H1 (cell line): ENCODE data around the gene EML4. TPM values are rescaled to one million over a fixed set of nuclear protein-coding genes. Genes with fewer than 3 reads are reported as not detected.

ENCODE experiments used
- CTCF ChIA-PET: fragments of 300-600 bp; sonication (Branson Sonifier 250); formaldehyde crosslinking; loops from one replicate; lab custom pipeline; 2021; ENCODE audit not compliant: partially characterized antibody; lab: Charles Lee
- POLR2A ChIA-PET: fragments of 300-600 bp; sonication (Branson Sonifier 250); formaldehyde crosslinking; loops from one replicate; lab custom pipeline; 2021; ENCODE audit warnings: inconsistent platforms; ENCODE audit not compliant: partially characterized antibody; lab: Charles Lee
- DNase-seq, 2 experiments: peaks; one replicate each; pipeline versions ENCODE4 v3.0.0 to v3.0.0-alpha.2; 2010 to 2022; ENCODE audit warnings: low spot score in 2 of 2, low read depth in 1 of 2, mixed read lengths in 1 of 2
- FAIRE-seq: peaks from 2 replicates; lab custom pipeline; 2011; peaks lifted over from hg19 to GRCh38; lab: Jason Lieb, UNC
- H2AFZ ChIP-seq: 2 replicates; pipeline ENCODE4 v1.8.1; 2012; ENCODE audit warnings: low read length, inconsistent platforms
- H2AK5ac ChIP-seq: 2 replicates; pipeline ENCODE4 v1.6.1; 2013; ENCODE audit warnings: low read depth, low read length
- H2BK120ac ChIP-seq: replicated peaks from 2 replicates; pipeline ENCODE3; 2013; ENCODE audit warnings: low read depth, low read length, inconsistent platforms
- H2BK12ac ChIP-seq: 2 replicates; pipeline ENCODE4 v1.6.1; 2013; ENCODE audit warnings: low read depth, low read length
- H2BK15ac ChIP-seq: 2 replicates; pipeline ENCODE4 v1.6.1; 2013; ENCODE audit warnings: low read length
- H2BK20ac ChIP-seq: 2 replicates; pipeline ENCODE4 v1.6.1; 2013; ENCODE audit warnings: low read length
- H2BK5ac ChIP-seq: 2 replicates; pipeline ENCODE4 v1.6.1; 2013; ENCODE audit warnings: low read depth, low read length
- H3K14ac ChIP-seq: 2 replicates; pipeline ENCODE4 v1.6.1; 2013; ENCODE audit warnings: inconsistent platforms; ENCODE audit not compliant: insufficient read length
- H3K18ac ChIP-seq: 2 replicates; pipeline ENCODE4 v1.6.1; 2013; ENCODE audit warnings: low read length; ENCODE audit errors: extremely low read depth
- H3K23ac ChIP-seq: 2 replicates; pipeline ENCODE4 v1.6.1; 2013; ENCODE audit warnings: inconsistent platforms; ENCODE audit not compliant: insufficient read length
- H3K23me2 ChIP-seq: 2 replicates; pipeline ENCODE4 v1.6.1; 2013; ENCODE audit warnings: low read depth, low read length
- H3K27ac ChIP-seq: 2 replicates; pipeline ENCODE4 v1.6.1; 2011; ENCODE audit warnings: low read depth, low read length, inconsistent platforms
- H3K27me3 ChIP-seq, 4 experiments: replicated peaks in 1 of 4; 1 replicate in 1 of 4; 2 replicates in 3 of 4; pipeline versions ENCODE4 v1.6.1 to v1.8.1; 2011 to 2013; ENCODE audit warnings: low read length in 3 of 4, mild to moderate bottlenecking in 3 of 4, inconsistent platforms in 2 of 4, mixed read lengths in 2 of 4, moderate library complexity in 1 of 4; ENCODE audit not compliant: control insufficient read depth in 3 of 4, insufficient read depth in 3 of 4; ENCODE audit errors: extremely low read depth in 1 of 4
- H3K36me3 ChIP-seq, 4 experiments: 2 replicates each; pipeline versions ENCODE4 v1.6.1 to v1.8.1; 2011 to 2013; ENCODE audit warnings: mild to moderate bottlenecking in 4 of 4, low read length in 3 of 4, moderate library complexity in 2 of 4, control low read depth in 1 of 4, inconsistent platforms in 1 of 4; ENCODE audit not compliant: insufficient read depth in 4 of 4, control insufficient read depth in 2 of 4
- H3K4ac ChIP-seq: replicated peaks from 2 replicates; pipeline ENCODE3; 2013; ENCODE audit warnings: low read length, low read depth, mixed read lengths, inconsistent platforms; ENCODE audit not compliant: insufficient read length
- H3K4me1 ChIP-seq, 4 experiments: replicated peaks in 1 of 4; 1 replicate in 1 of 4; 2 replicates in 3 of 4; pipeline versions ENCODE4 v1.6.1 to v1.8.1; 2011 to 2013; ENCODE audit warnings: low read length in 3 of 4, inconsistent platforms in 2 of 4, mixed read lengths in 1 of 4; ENCODE audit not compliant: insufficient read depth in 4 of 4, control insufficient read depth in 3 of 4
- H3K4me2 ChIP-seq, 2 experiments: 2 replicates each; pipeline versions ENCODE4 v1.6.1 to v1.8.1; 2011 to 2013; ENCODE audit warnings: low read depth in 2 of 2, low read length in 2 of 2, control low read depth in 1 of 2, inconsistent platforms in 1 of 2, mild to moderate bottlenecking in 1 of 2; ENCODE audit not compliant: insufficient read depth in 1 of 2
- H3K4me3 ChIP-seq, 4 experiments: fragments of 200-600, 300-600 bp in 1 of 4; sonication (generic), shearing (Covaris generic), sonication (Bioruptor Twin) in 1 of 4; 2 replicates each; pipeline versions ENCODE4 v1.5.1 to v1.8.1; 2011 to 2016; ENCODE audit warnings: low read length in 4 of 4, low read depth in 3 of 4, control low read depth in 2 of 4, inconsistent platforms in 2 of 4, mild to moderate bottlenecking in 2 of 4, mixed read lengths in 1 of 4, moderate library complexity in 1 of 4; ENCODE audit not compliant: insufficient read depth in 2 of 4; ENCODE audit errors: extremely low read depth in 1 of 4
- H3K56ac ChIP-seq: replicated peaks from 2 replicates; pipeline ENCODE3; 2013; ENCODE audit warnings: low read depth, mild to moderate bottlenecking, mixed read lengths, low read length, inconsistent platforms; ENCODE audit not compliant: insufficient read length
- H3K79me1 ChIP-seq: 2 replicates; pipeline ENCODE4 v1.6.1; 2013; ENCODE audit warnings: low read depth, low read length, control low read depth
- H3K79me2 ChIP-seq, 2 experiments: 2 replicates each; pipeline versions ENCODE4 v1.6.1 to v1.8.1; 2012 to 2013; ENCODE audit warnings: low read length in 2 of 2, mild to moderate bottlenecking in 2 of 2, inconsistent platforms in 1 of 2; ENCODE audit not compliant: insufficient read depth in 2 of 2, control insufficient read depth in 1 of 2
- H3K9ac ChIP-seq, 4 experiments: replicated peaks in 1 of 4; 1 replicate in 1 of 4; 2 replicates in 3 of 4; pipeline versions ENCODE4 v1.6.1 to v1.8.1; 2011 to 2013; ENCODE audit warnings: low read depth in 3 of 4, low read length in 3 of 4, control low read depth in 2 of 4, mild to moderate bottlenecking in 2 of 4, moderate library complexity in 2 of 4, inconsistent platforms in 1 of 4; ENCODE audit errors: extremely low read depth in 1 of 4
- H3K9me3 ChIP-seq, 2 experiments: 2 replicates each; pipeline versions ENCODE4 v1.6.1 to v1.8.1; 2012 to 2013; ENCODE audit warnings: mild to moderate bottlenecking in 2 of 2, moderate library complexity in 2 of 2, control low read depth in 1 of 2, inconsistent platforms in 1 of 2, low read depth in 1 of 2, low read length in 1 of 2, mixed read lengths in 1 of 2; ENCODE audit not compliant: insufficient read depth in 2 of 2
- H4K20me1 ChIP-seq, 2 experiments: replicated peaks in 1 of 2; 2 replicates each; pipeline versions ENCODE3 to v1.8.1; 2011 to 2013; ENCODE audit warnings: inconsistent platforms in 2 of 2, low read length in 2 of 2, mild to moderate bottlenecking in 1 of 2; ENCODE audit not compliant: insufficient read depth in 2 of 2, control insufficient read depth in 1 of 2
- H4K5ac ChIP-seq: 2 replicates; pipeline ENCODE4 v1.6.1; 2013; ENCODE audit warnings: low read length, low read depth, mixed read lengths, inconsistent platforms; ENCODE audit not compliant: insufficient read length
- H4K8ac ChIP-seq: 2 replicates; pipeline ENCODE4 v1.8.0; 2013; ENCODE audit warnings: mild to moderate bottlenecking, moderate library complexity, low read length, inconsistent platforms; ENCODE audit not compliant: insufficient read depth; ENCODE audit errors: extremely low read depth
- H4K91ac ChIP-seq: replicated peaks from 2 replicates; pipeline ENCODE3; 2013; ENCODE audit warnings: low read length, mixed read lengths, inconsistent platforms; ENCODE audit not compliant: insufficient read length
- ASH2L ChIP-seq: fragments of 200-600, 300-600 bp; sonication (generic); IDR thresholded peaks from one replicate; pipeline ENCODE4 v1.7.1; 2017; ENCODE audit warnings: low read length
- ATF3 ChIP-seq: IDR thresholded peaks from 2 replicates; pipeline ENCODE4 v1.6.1; 2011; ENCODE audit warnings: low read depth, mild to moderate bottlenecking, low read length; ENCODE audit not compliant: insufficient read depth
- CTBP2 ChIP-seq: IDR thresholded peaks from 2 replicates; pipeline ENCODE4 v1.7.0; 2011; ENCODE audit warnings: borderline replicate concordance, mild to moderate bottlenecking, moderate library complexity, mixed read lengths, low read length; ENCODE audit not compliant: insufficient read depth, insufficient read length
- HDAC6 ChIP-seq: IDR thresholded peaks from one replicate; pipeline ENCODE4 v1.7.1; 2012; ENCODE audit warnings: low read depth, mild to moderate bottlenecking, inconsistent platforms, low read length, moderate library complexity
- POU5F1 ChIP-seq: IDR thresholded peaks from 2 replicates; pipeline ENCODE4 v1.6.1; 2011; ENCODE audit warnings: low read depth, mild to moderate bottlenecking, low read length, moderate library complexity
- RAD21 ChIP-seq, 2 experiments: IDR thresholded peaks in 1 of 2; conservative IDR thresholded peaks in 1 of 2; 2 replicates each; pipeline ENCODE4 v1.6.1; 2011; ENCODE audit warnings: low read depth in 2 of 2, low read length in 2 of 2, improper control_type of control experiment in 1 of 2, inconsistent platforms in 1 of 2, mild to moderate bottlenecking in 1 of 2, moderate library complexity in 1 of 2
- RFX5 ChIP-seq: IDR thresholded peaks from 2 replicates; pipeline ENCODE4 v1.6.1; 2011; ENCODE audit warnings: low read depth, low read length, improper control_type of control experiment, borderline replicate concordance
- RNF2 ChIP-seq: fragments of 200-900, 300-1000 bp; sonication (generic); IDR thresholded peaks from 2 replicates; pipeline ENCODE4 v1.7.1; 2016; ENCODE audit warnings: borderline replicate concordance, low read depth, mild to moderate bottlenecking, antibody characterized with exemption, low read length; ENCODE audit not compliant: poor library complexity, severe bottlenecking; ENCODE audit errors: missing control alignments
- RXRA ChIP-seq: IDR thresholded peaks from 2 replicates; pipeline ENCODE4 v1.6.1; 2011; ENCODE audit warnings: low read depth, mild to moderate bottlenecking, low read length, moderate library complexity; ENCODE audit not compliant: insufficient read depth
- SIN3A ChIP-seq, 2 experiments: IDR thresholded peaks in 1 of 2; conservative IDR thresholded peaks in 1 of 2; 2 replicates each; pipeline ENCODE4 v1.6.1; 2011 to 2012; ENCODE audit warnings: low read length in 2 of 2, improper control_type of control experiment in 1 of 2, low read depth in 1 of 2, mild to moderate bottlenecking in 1 of 2
- WGBS, 2 experiments: shearing (Covaris generic) in 1 of 2; methylation state at CpG; one replicate each; pipeline versions ENCODE4 v1.1.6 to v1.1.7; 2013 to 2015; ENCODE audit warnings: low lambda C conversion rate in 2 of 2, mixed read lengths in 2 of 2, inconsistent platforms in 1 of 2, low coverage in 1 of 2, missing lambda C conversion rate in 1 of 2; ENCODE audit not compliant: insufficient replicate concordance in 2 of 2, insufficient coverage in 1 of 2, insufficient read length in 1 of 2; ENCODE audit errors: extremely low coverage in 1 of 2, missing lambda C conversion rate in 1 of 2; 5-methylcytosine and 5-hydroxymethylcytosine counted together
- polyA plus RNA-seq, 7 experiments: library from polyadenylated mRNA; depleted of rRNA in 3 of 7; stranded (reverse) in 5 of 7; unstranded in 2 of 7; fragments of >200 nt in 5 of 7; fragments of 200-250 nt in 2 of 7; gene quantifications; 1 replicate in 5 of 7; 2 replicates in 1 of 7; 4 replicates in 1 of 7; pipeline versions ENCODE4 v1.2.1 to v1.2.3, GENCODE V29; 2011 to 2013; ENCODE audit warnings: missing spikeins in 2 of 7, mixed read lengths in 2 of 7
- total RNA-seq: library from RNA; stranded (reverse); fragmentation: NEBNext Ultra II Directional; extraction: Animal tissue kit (Norgen Biotek cat#: 25700); gene quantifications from 2 replicates; pipeline ENCODE4 v1.2.1, GENCODE V29; 2021
- TF ChIP-seq, protein P1 (sequence below): IDR thresholded peaks from 2 replicates; pipeline ENCODE4 v1.6.1; 2012; ENCODE audit warnings: inconsistent platforms

Gene EML4
- total and polyA plus RNA-seq, 2 of the 8 experiments (the other 6 are each of a cell fraction or from before 2014, with no cell fraction given) = 50.1 to 104 TPM

DNA sequence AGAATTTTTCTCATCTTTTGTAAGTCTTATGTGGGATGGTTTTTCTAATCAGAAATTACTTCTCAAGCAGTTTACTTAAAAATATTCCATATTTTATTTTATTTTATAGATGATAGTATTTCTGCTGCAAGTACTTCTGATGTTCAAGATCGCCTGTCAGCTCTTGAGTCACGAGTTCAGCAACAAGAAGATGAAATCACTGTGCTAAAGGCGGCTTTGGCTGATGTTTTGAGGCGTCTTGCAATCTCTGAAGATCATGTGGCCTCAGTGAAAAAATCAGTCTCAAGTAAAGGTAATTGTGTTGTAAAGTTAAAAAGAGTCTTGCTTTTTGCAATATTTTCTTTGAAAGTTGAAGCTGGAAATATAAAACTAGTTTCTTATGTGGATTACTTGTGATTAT, 76.2 kb downstream of the EML4 start:
- Histone ChIP-seq H3K79me1 (peaks cover 3% of the 10 kb centered on the region; the same call in 1 of the 2 replicates), H2AK5ac (no peak overlapping the region), H3K14ac (no peak overlapping the region), H4K91ac (no peak overlapping the region), H2AFZ (no peak overlapping the region), H4K5ac (no peak overlapping the region), H3K4me2 (no peak overlapping the region), H3K9me3 (no peaks in the 10 kb centered on the region; a peak in 1 of 4 replicates), H2BK15ac (no peak overlapping the region), H4K8ac (no peak overlapping the region), H2BK120ac (no peak overlapping the region), H3K79me2 (peaks cover 0 to 35% of the 10 kb centered on the region in 2 experiments; a peak in 2 of 4 replicates), H3K18ac (no peak overlapping the region), H3K23ac (no peak overlapping the region), H3K4me3 (no peak overlapping the region), H3K56ac (no peak overlapping the region), H2BK20ac (no peak overlapping the region), H3K27me3 (no peaks in the 10 kb centered on the region), H3K4ac (no peak overlapping the region), H3K4me1 (no peaks in the 10 kb centered on the region), H3K23me2 (no peaks in the 10 kb centered on the region), H3K27ac (no peak overlapping the region), H4K20me1 (no peaks in the 10 kb centered on the region), H3K36me3 (peaks cover 0 to 10% (median 0%) of the 10 kb centered on the region in 4 experiments; a peak in 2 of 8 replicates), H2BK5ac (no peak overlapping the region), H2BK12ac (no peak overlapping the region), H3K9ac (no peak overlapping the region)
- ChIA-PET POLR2A (interaction anchor here (0.6 kb wide), 1 partner anchor 147 kb away, joined by 3 read pairs; no protein-coding TSS in a partner anchor), CTCF (interaction anchor here (0.8 to 1.8 kb wide), 2 partner anchors 149 to 150 kb away, joined by 3 to 5 read pairs; no protein-coding TSS in a partner anchor)
- 86% methylated on average over 4 of the region's 4 CpGs; no CpG with 5 or more reads in 1 of the 2 experiments for WGBS, 2 experiments
- FAIRE-seq (no peak), DNase-seq (no peak)
- TF ChIP-seq, protein P1, sequence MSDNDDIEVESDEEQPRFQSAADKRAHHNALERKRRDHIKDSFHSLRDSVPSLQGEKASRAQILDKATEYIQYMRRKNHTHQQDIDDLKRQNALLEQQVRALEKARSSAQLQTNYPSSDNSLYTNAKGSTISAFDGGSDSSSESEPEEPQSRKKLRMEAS = no peak
- TF ChIP-seq SIN3A (conservative IDR thresholded peaks at IDR 0.05 in 1 of 2, IDR thresholded peaks at IDR 0.05 in 1 of 2; ENCODE audit: low read depth in 1 of 2, low read length in 2 of 2) (no peak), CTBP2 (no peak), RFX5 (no peak), RNF2 (no peak), ATF3 (no peak), ASH2L (no peak), RXRA (no peak), POU5F1 (no peak), HDAC6 (no peak), RAD21 (IDR thresholded peaks at IDR 0.05 in 1 of 2, conservative IDR thresholded peaks at IDR 0.05 in 1 of 2; ENCODE audit: low read depth in 2 of 2, low read length in 2 of 2) (no peak)
